ENCODE results near the gene MUSK. TPM values are rescaled to one million over a fixed set of nuclear protein-coding genes. Genes with fewer than 3 reads are reported as not detected.

Gene MUSK
- total and polyA plus RNA-seq, 2 of the 4 experiments (the other 2 are of a cell fraction) = 0.07 to 0.18 TPM

GRCh38 chr9:110688329-110688728, 19.7 kb downstream of the MUSK start:
- DNase-seq = no peak
- Histone ChIP-seq H3K14ac (replicated peaks; ENCODE audit: low read depth, low read length) (no peak overlapping the region), H4K91ac (ENCODE audit: insufficient read depth, low read depth, low read length) (no peak overlapping the region), H3K9me1 (ENCODE audit: insufficient read depth, low read length) (no peaks in the 10 kb centered on the region), H3K79me1 (ENCODE audit: low read depth in 1 of 2, low read length in 2 of 2) (no peaks in the 10 kb centered on the region), H3K27me3 (ENCODE audit: control insufficient read depth, insufficient read depth, low read length) (no peaks in the 10 kb centered on the region), H2BK120ac (ENCODE audit: low read depth, low read length) (no peak overlapping the region), H3K4ac (ENCODE audit: low read depth, low read length) (no peak overlapping the region), H3K27ac (ENCODE audit: insufficient read depth, low read length) (no peak overlapping the region), H3K4me2 (ENCODE audit: low read depth, low read length) (no peak overlapping the region), H4K5ac (ENCODE audit: low read depth, low read length) (no peak overlapping the region), H3K9ac (ENCODE audit: low read depth, low read length) (no peak overlapping the region), H2AK9ac (replicated peaks; ENCODE audit: low read depth, low read length, poor library complexity) (no peak overlapping the region), H3K4me3 (ENCODE audit: insufficient read depth, low read depth, low read length) (no peak overlapping the region), H3K36me3 (ENCODE audit: control insufficient read depth, insufficient read depth, low read length) (no peaks in the 10 kb centered on the region), H2BK15ac (ENCODE audit: low read depth, low read length) (no peak overlapping the region; the same call in 2 of the 3 replicates), H3K18ac (ENCODE audit: low read depth, low read length) (no peak overlapping the region), H3K56ac (ENCODE audit: extremely low read depth, insufficient read depth, low read length) (no peak overlapping the region), H3K9me3 (ENCODE audit: control insufficient read depth, insufficient read depth, low read length) (no peaks in the 10 kb centered on the region), H2AFZ (replicated peaks; ENCODE audit: low read length, poor library complexity) (no peak overlapping the region), H3K23ac (ENCODE audit: low read depth, low read length) (no peak overlapping the region), H2BK20ac (ENCODE audit: low read depth, low read length) (no peak overlapping the region), H2BK5ac (ENCODE audit: low read depth, low read length, poor library complexity, severe bottlenecking) (no peak overlapping the region), H3K4me1 (ENCODE audit: control insufficient read depth, insufficient read depth, low read length) (no peaks in the 10 kb centered on the region), H4K20me1 (ENCODE audit: insufficient read depth, low read length) (no peaks in the 10 kb centered on the region), H2AK5ac (ENCODE audit: low read depth, low read length) (no peak overlapping the region), H4K8ac (ENCODE audit: low read depth in 2 of 2, low read length in 2 of 2) (no peak overlapping the region)
- no TSS peak for BruUV-seq (replicated peaks)
- TF ChIP-seq MXI1 (IDR thresholded peaks at IDR 0.05; ENCODE audit: borderline replicate concordance, low read depth, low read length) = no peak
- TF ChIP-seq ELK1 (IDR thresholded peaks at IDR 0.05; ENCODE audit: borderline replicate concordance, low read depth, low read length) = no peak
- no peak for TF ChIP-seq USF2 (IDR thresholded peaks at IDR 0.05; ENCODE audit: low read depth, low read length)
- no peak for TF ChIP-seq RCOR1 (IDR thresholded peaks at IDR 0.05; ENCODE audit: insufficient replicate concordance, low read length)
- TF ChIP-seq CHD1 (IDR thresholded peaks at IDR 0.05; ENCODE audit: low read depth, low read length) = no peak
- TF ChIP-seq FOS (IDR thresholded peaks at IDR 0.05; ENCODE audit: low read depth, low read length) = no peak
- no peak for TF ChIP-seq NFE2L2 (IDR thresholded peaks at IDR 0.05; ENCODE audit: low read depth, low read length)
- no peak for TF ChIP-seq RFX5 (IDR thresholded peaks at IDR 0.05; ENCODE audit: low read depth, low read length)
- TF ChIP-seq CEBPB (IDR thresholded peaks at IDR 0.05; ENCODE audit: low read depth, low read length) = no peak
- intact Hi-C loops (cut with micrococcal nuclease) = no loop called here
- CTCF ChIA-PET = no interaction called here
- dilution Hi-C loops (cut with HindIII; ENCODE audit: low sequenced_read_pairs, unreplicated experiment) = no loop called here
- no CpG with 5 or more reads among the region's 5 CpGs for WGBS, 2 experiments (ENCODE audit: extremely low coverage in 2 of 2, insufficient read length in 1 of 2)
- in situ Hi-C loops (cut with MboI; ENCODE audit: low sequenced_read_pairs) = no loop called here
- POLR2A ChIA-PET (ENCODE audit: unreplicated experiment) = no interaction called here
- no peak for ATAC-seq (ENCODE audit: low read depth)

Data from IMR-90 (cell line).